GM13976 (cell line): ENCODE data around the gene CYCS.

ENCODE experiments used
- DNase-seq: peaks from one replicate; pipeline ENCODE4 v3.0.0; 2012; ENCODE audit warnings: low spot score
- in situ Hi-C: fragments of 300-500 bp; cut with MboI; formaldehyde crosslinking; loops from one replicate; pipeline ENCODE4 v1.12.0; 2022; ENCODE audit warnings: low sequenced_read_pairs, mixed read lengths, inconsistent platforms; ENCODE audit not compliant: unreplicated experiment
- TF ChIP-seq, protein P1 (sequence below): IDR thresholded peaks from 2 replicates; pipeline ENCODE4 v1.5.1; 2012; ENCODE audit warnings: borderline replicate concordance, mild to moderate bottlenecking; ENCODE audit not compliant: insufficient read depth; ENCODE audit errors: extremely low read depth, missing control alignments, control extremely low read depth

CYCS gene

DNA sequence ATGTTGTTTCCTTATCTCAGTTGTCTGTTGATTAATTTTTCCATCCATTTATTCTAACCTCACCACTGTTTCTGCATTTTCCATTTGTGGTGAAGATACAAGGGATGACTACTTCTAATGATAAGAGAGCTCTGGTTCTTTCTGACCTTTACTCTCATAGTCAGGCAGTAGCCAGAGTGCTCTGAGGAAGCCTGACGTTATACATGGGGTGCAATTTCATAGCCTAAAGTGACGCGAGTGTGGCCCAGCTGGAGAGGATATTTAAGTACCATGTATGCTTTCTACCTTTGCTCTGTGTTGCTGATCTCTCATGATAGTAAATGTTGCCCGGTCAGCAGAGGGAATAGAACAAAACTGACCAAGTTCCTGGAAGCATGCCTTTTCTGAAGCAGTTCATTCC is 33.9 kb upstream of the CYCS start:
- no peak for DNase-seq
- in situ Hi-C loops, result no loop called here
- TF ChIP-seq, protein P1, sequence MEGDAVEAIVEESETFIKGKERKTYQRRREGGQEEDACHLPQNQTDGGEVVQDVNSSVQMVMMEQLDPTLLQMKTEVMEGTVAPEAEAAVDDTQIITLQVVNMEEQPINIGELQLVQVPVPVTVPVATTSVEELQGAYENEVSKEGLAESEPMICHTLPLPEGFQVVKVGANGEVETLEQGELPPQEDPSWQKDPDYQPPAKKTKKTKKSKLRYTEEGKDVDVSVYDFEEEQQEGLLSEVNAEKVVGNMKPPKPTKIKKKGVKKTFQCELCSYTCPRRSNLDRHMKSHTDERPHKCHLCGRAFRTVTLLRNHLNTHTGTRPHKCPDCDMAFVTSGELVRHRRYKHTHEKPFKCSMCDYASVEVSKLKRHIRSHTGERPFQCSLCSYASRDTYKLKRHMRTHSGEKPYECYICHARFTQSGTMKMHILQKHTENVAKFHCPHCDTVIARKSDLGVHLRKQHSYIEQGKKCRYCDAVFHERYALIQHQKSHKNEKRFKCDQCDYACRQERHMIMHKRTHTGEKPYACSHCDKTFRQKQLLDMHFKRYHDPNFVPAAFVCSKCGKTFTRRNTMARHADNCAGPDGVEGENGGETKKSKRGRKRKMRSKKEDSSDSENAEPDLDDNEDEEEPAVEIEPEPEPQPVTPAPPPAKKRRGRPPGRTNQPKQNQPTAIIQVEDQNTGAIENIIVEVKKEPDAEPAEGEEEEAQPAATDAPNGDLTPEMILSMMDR, result no peak

DNA sequence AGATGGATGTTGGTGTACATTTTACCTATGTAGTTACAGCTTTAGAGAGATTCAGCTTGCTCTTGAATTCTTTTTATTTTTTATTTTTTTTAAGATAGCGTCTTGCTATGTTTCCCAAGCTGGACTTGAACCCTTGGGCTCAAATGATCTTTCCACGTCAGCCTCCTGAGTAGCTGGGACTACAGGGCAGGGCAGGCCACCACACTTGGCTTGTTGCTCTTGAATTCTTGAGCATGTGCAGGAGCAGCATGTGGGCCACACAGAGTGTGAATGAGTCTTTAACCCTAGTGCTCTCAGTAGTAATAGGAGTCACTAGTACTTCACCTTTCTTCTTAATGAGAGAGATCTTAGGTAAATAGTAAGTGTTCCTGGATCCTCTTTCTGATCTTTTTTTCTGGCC is 26.7 kb upstream of the CYCS start:
- TF ChIP-seq, protein P1, result no peak
- in situ Hi-C loops, result no loop called here
- no peak for DNase-seq

DNA sequence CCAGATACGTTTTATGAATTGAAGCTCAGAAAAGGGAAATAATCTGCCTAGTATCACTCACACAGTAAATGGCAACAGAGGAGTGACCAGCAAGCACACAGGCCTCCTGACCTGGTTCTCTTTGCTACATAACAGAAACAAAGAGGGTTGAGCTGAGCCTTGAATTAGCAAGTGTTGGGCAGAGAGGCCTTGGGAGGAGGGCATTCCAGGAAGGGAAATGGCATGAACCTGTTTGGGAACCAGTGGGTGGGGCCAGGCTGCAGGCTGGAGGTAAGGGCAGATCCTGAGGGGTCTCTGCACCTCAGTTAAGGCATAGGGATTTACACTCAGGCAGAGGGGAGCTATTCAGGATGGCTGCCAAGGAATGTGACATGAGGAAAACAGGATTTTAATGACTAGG is 24.8 kb upstream of the CYCS start:
- TF ChIP-seq, protein P1, result no peak
- DNase-seq, result no peak
- in situ Hi-C loops, result no loop called here

GRCh38 chr7:25148772-25149575 is 23.9 kb upstream of the CYCS start:
- in situ Hi-C loops, result no loop called here
- TF ChIP-seq, protein P1, result no peak
- no peak for DNase-seq

DNA sequence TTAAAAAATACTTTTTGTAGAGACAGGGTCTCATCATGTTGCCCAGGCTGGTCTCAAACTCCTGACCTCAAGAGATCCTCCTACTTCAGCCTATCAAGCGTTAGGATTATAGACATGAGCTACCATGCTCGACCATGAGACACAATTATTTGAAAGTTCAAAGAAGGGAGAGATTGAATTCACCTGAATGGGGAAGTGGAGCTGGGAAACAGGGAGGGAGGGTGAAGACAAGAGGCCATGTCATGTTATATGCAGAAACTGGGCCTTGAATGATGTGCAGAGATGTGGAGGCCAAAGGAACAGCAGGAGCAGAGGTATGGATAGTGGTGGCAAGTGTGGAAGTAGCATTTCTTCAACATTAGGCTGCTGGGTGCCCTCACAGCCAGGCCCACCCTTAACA is 18.7 kb upstream of the CYCS start:
- in situ Hi-C loops, result no loop called here
- TF ChIP-seq, protein P1, result no peak
- DNase-seq, result no peak

- no peak for DNase-seq
- in situ Hi-C loops, result no loop called here
- TF ChIP-seq, protein P1, result no peak
Observed at GRCh38 chr7:25139536-25139935, 14.5 kb upstream of the CYCS start.
